DMS114 treated with DMSO at 0.1 percent for 48 hours (cell line): ENCODE data around the gene PRMT1.

Experiments
- DNase-seq: peaks from one replicate; lab custom pipeline; 2025; ENCODE audit not compliant: unreplicated experiment; lab: John Stamatoyannopoulos, UW

The PRMT1 gene

DNA sequence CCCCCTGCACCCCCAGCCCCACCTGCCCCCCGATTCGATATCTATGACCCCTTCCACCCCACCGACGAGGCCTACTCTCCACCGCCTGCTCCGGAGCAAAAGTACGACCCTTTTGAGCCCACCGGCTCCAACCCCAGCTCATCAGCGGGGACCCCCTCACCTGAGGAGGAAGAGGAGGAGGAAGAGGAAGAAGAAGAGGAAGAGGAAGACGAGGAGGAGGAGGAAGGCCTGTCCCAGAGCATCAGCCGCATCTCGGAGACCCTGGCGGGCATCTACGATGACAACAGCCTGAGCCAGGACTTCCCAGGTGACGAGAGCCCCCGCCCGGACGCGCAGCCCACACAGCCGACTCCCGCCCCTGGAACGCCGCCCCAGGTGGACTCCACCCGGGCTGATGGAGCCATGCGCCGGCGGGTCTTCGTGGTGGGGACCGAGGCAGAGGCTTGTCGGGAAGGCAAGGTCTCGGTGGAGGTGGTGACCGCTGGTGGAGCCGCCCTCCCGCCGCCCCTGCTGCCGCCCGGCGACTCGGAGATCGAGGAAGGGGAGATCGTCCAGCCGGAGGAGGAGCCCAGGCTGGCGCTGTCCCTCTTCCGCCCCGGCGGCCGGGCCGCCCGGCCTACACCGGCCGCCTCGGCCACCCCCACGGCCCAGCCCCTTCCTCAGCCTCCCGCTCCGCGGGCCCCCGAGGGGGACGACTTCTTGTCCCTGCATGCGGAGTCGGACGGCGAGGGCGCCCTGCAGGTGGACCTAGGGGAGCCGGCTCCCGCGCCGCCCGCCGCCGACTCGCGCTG lies 25.8 kb upstream of the PRMT1 start:
- no peak for DNase-seq

DNA sequence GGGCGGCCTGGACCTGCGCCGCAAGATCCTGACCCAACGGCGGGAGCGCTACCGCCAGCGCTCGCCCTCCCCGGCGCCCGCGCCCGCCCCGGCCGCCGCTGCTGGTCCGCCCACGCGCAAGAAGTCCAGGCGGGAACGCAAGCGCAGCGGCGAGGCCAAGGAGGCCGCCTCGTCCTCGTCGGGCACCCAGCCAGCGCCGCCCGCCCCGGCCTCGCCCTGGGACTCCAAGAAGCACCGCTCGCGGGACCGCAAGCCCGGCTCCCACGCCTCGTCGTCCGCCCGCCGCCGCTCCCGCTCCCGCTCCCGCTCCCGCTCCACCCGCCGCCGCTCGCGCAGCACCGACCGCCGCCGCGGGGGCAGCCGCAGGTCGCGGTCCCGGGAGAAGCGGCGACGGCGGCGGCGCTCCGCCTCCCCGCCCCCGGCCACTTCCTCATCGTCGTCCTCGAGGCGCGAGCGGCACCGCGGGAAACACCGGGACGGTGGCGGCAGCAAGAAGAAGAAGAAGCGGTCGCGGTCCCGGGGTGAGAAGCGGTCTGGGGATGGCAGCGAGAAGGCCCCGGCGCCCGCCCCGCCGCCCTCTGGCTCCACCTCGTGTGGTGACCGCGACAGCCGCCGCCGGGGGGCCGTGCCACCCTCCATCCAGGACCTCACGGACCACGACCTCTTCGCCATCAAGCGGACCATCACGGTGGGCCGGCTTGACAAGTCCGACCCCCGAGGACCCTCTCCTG lies 25.1 kb upstream of the PRMT1 start:
- no peak for DNase-seq

DNA sequence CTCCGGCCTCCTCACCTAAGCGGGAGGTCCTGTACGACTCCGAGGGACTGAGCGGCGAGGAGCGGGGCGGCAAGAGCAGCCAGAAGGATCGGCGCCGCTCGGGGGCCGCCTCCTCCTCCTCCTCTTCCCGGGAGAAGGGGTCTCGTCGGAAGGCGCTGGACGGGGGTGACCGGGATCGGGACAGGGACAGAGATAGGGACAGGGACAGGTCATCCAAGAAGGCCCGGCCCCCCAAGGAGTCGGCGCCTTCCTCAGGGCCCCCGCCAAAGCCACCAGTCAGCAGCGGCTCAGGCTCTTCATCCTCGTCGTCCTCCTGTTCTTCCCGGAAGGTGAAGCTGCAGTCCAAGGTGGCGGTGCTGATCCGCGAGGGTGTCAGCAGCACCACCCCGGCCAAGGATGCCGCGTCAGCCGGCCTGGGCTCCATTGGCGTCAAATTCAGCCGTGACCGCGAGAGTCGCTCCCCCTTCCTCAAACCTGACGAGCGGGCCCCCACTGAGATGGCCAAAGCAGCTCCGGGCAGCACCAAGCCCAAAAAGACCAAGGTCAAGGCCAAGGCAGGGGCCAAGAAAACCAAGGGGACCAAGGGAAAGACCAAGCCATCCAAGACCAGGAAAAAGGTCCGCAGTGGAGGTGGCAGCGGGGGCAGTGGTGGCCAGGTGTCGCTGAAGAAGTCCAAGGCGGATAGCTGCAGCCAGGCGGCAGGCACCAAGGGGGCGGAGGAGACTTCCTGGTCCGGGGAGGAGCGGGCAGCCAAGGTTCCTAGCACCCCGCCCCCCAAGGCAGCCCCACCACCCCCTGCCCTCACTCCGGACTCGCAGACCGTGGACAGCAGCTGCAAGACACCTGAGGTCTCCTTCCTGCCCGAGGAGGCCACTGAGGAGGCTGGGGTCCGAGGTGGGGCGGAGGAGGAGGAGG lies 24.3 kb upstream of the PRMT1 start:
- no peak for DNase-seq

DNA sequence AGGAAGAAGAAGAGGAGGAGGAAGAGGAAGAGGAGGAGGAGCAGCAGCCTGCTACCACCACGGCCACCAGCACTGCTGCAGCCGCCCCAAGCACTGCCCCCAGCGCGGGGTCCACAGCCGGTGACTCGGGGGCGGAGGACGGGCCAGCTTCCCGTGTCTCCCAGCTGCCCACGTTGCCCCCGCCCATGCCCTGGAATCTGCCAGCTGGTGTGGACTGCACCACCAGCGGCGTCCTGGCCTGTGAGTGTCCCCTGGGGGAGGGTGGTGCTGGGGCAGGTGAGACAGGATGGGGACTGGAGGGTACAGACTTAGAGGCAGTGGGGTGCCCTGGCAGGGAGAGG lies 23.6 kb upstream of the PRMT1 start:
- DNase-seq = no peak

DNA sequence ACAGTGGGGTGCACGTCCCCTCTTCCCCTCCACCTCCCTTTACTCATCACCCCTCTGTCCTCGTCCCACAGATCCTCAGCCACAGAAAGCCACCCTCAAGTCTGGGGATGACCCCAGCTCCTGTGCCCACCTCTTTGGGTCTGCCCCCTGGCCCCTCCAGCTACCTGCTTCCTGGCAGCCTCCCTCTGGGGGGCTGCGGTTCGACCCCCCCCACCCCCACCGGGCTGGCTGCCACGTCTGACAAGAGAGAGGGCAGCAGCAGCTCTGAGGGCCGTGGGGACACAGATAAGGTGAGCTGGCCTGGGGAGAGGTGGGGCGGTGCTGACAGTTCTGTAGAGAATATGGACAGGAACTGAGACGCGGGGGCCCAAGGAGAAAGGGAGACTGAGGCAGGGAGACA lies 22.5 kb upstream of the PRMT1 start:
- DNase-seq = no peak

DNA sequence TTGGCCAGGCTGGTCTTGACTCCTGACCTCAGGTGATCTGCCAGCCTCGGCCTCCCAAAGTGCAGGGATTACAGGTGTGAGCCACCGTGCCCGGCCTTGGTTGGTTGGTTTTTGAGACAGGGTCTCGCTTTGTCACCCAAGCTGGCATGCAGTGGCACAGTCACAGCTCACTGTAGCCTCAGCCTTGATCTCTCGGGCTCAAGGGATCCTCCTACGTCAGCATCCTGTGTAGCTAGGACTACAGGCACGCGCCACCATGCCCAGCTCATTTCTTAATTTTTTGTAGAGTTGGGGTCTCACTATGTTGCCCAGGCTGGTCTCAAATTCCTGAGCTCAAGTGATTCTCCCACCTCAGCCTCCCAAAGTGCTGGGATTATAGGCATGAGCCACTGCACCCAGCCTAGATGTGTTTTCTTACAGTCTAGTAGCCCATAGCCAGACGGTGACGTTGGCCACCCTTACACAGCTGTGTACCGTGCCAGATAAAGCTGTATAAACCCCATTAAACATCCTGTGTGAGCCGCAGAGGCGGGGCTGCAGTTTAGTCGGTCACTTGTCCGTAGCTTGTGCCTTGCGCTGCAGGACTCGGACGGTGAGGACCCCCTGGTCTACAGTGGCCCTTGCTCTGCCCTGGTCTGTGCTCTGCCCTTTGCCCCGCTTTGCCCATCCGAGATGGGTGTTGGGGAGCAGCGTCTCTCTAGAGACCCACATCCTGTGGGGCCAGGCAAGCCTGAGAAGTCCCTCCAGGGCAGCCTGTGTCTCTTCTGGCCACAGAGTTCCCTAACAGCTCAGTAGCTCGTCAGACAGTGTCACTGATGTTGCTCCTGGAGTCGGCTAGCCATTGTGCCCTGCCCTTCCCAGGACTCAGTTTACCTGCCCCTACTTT lies 21.3 kb upstream of the PRMT1 start:
- no peak for DNase-seq

DNA sequence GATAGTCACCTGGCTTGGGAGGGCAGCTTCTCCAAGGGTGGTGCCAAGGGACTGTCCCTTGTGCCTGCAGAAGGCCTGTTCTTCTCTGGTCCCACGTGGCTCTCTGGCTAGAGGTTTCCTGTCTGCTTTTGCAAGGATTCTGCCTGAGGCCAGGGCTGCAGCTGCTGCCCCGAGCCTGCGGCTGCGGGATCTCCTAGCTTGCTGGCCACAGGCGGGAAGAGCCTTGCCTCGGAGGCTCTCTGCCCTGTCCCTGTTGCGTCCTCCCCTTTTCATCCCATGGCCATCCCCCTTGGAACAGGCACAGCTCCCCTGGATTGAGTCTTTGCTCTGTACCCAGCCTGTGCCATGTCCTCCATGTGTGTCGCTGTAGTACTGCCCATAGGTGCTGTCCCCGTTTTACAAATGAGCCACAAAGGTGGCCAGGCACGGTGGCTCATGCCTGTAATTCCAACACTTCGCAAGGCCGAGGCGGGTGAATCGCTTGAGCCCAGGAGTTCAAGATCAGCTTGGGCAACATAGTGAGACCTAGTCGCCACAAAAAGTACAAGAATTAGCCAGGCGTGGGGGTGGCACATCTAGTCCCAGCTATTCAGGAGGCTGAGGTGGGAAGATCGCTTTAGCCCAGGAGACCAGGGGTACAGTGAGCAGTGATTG lies 20.5 kb upstream of the PRMT1 start:
- DNase-seq = no peak

- no peak for DNase-seq
Observed at GRCh38 chr19:49657493-49658138, 19.5 kb upstream of the PRMT1 start.

- DNase-seq = no peak
Observed at GRCh38 chr19:49658139-49658517, 18.9 kb upstream of the PRMT1 start.

DNA sequence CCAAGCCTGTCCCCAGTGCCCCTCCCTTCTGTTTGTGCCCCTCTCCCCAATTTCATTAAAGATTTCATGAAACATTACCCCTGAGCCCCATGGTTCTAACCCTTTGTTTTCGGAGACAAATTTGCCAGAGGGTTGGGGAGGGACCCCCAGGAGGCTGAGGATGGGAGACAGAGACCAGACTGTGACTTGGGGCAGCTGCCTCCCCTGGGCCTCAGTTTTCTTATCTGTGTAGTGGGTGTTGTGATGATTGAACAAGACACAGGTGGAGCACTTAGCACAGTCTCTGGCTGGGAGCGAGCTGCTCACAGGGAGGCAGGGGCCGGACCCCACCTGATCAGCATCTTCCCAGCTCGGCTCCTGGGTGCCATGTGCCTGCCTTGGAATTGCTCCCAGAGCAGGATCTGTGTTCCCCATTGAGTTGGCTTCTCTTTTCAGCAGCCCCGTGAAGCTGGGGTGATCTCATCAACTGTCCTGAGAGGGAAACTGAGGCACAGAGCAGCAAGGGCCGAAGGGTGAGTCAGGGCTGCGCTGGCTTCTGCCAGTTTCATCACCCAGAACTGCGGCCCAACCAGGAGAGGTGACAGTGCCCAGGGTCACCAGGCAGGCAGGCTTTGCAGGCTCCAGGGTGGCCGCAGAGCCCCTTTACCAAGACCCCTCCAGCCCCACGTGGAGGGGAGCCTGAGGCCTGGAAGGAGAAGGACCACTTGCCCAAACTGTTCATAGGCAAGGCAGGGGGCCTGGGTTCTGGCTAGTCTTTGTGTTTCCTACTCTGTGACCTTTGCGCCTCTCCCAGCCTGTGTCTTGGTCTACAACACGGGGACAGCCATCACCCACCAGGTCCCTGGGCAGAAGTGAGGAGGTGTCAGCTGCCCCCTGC lies 18.3 kb upstream of the PRMT1 start:
- no peak for DNase-seq

DNA sequence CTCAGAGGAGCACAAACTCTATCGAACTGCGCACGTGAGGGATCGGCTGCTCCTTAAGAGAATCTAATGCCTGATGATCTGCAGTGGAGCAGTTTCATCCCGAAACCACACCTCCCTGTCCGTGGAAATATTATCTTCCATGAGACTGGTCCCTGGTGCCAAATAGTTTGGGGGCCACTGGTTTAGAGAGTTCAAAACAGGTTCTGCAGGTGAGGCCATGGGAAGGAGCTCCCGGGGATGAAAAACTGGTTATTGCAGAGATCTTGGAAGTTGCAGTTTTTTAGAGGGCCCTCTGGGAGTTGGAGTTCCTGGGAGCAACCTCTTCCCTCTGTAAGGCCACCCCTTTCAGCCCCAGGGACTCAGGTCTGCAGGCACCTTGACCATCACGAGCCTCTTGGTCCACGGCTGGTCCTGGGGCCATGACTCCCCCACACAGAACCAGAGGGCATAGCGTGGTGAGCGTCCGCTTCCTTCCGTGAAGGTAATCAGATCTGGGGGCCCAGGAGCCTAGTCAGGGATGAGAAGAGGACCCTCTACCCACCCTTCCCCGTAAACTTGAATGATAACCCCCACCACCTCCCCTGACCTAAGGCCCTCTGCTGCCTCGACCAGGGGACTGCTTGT lies 16.6 kb upstream of the PRMT1 start:
- DNase-seq = no peak

GRCh38 chr19:49662011-49662410 lies 15.1 kb upstream of the PRMT1 start:
- DNase-seq = no peak

GRCh38 chr19:49663224-49663623 lies 13.8 kb upstream of the PRMT1 start:
- DNase-seq = no peak

GRCh38 chr19:49664171-49665035 lies 12.7 kb upstream of the PRMT1 start:
- DNase-seq = peak; percentile 22

- DNase-seq = no peak
Observed at GRCh38 chr19:49665036-49665350, 12.1 kb upstream of the PRMT1 start.

GRCh38 chr19:49665351-49666119 lies 11.5 kb upstream of the PRMT1 start, which contains the start of the genes BCL2L12 and IRF3:
TSS of gene BCL2L12 (plus strand) at chr19:49665933. CDS start at chr19:49666693, 760 bp downstream.
TSS of gene IRF3 (minus strand) at chr19:49665857. CDS start at chr19:49664838, 1,019 bp downstream.
- DNase-seq = peak; percentile 78

DNA sequence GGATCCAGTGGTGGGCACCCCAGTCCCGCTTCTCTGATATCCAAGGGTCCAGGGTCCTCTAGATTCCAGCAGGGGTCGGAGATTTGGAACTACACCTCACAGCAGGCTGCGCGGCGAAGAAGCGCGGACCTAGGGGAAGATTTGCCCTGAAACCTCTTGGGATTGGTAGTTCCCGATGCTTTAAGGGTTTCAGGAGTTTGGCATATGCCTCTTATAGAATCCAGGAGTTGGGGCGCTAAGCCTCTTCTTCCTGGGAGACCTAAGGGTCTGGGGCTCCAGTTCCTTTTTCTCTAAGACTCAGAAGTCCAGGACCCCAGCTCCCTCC lies 11.0 kb upstream of the PRMT1 start:
- DNase-seq = no peak
